Measurements from ENCODE around the gene EPB41L2.
A peak's percentile ranks its signal among the peaks of the same experiment; 100 is the strongest.
"Not testable (repeated sequence)": the region's sequence is repeated elsewhere in the genome, so short reads cannot be mapped to it uniquely, and the experiment has no call there.

EPB41L2 gene

GRCh38 chr6:130935978-130936377 lies 127.1 kb downstream of the EPB41L2 start:
- DNase-seq, result no peak

GRCh38 chr6:130934848-130935585 lies 128.0 kb downstream of the EPB41L2 start:
- DNase-seq, result no peak

- no peak for DNase-seq
Measured at GRCh38 chr6:130933712-130934200, 129.3 kb downstream of the EPB41L2 start.

- no peak for DNase-seq
Measured at GRCh38 chr6:130932921-130933320, 130.1 kb downstream of the EPB41L2 start.

- no peak for DNase-seq
Measured at GRCh38 chr6:130932438-130932837, 130.6 kb downstream of the EPB41L2 start.

- DNase-seq, result no peak
Measured at GRCh38 chr6:130931683-130932082, 131.4 kb downstream of the EPB41L2 start.

GRCh38 chr6:130929036-130929678 lies 133.9 kb downstream of the EPB41L2 start:
- DNase-seq, result no peak

- no peak for DNase-seq
Measured at GRCh38 chr6:130928158-130928912, 134.7 kb downstream of the EPB41L2 start.

GRCh38 chr6:130927305-130927704 lies 135.7 kb downstream of the EPB41L2 start:
- DNase-seq, result peak in 1 of 2 experiments; percentile 22

GRCh38 chr6:130923350-130923749 lies 139.7 kb downstream of the EPB41L2 start:
- no peak for DNase-seq

GRCh38 chr6:130922922-130923321 lies 140.1 kb downstream of the EPB41L2 start:
- no peak for DNase-seq

- no peak for DNase-seq
Measured at GRCh38 chr6:130920969-130921368, 142.1 kb downstream of the EPB41L2 start.

GRCh38 chr6:130918171-130918570 lies 144.9 kb downstream of the EPB41L2 start:
- DNase-seq, result no peak

GRCh38 chr6:130915606-130916005 lies 147.4 kb downstream of the EPB41L2 start:
- not testable (repeated sequence) for DNase-seq

GRCh38 chr6:130913120-130913519 lies 149.9 kb downstream of the EPB41L2 start:
- no peak for DNase-seq

GRCh38 chr6:130912434-130912833 lies 150.6 kb downstream of the EPB41L2 start:
- no peak for DNase-seq

GRCh38 chr6:130908958-130909357 lies 154.1 kb downstream of the EPB41L2 start:
- no peak for DNase-seq

- no peak for DNase-seq
Measured at GRCh38 chr6:130908188-130908587, 154.9 kb downstream of the EPB41L2 start.

GRCh38 chr6:130907687-130908086 lies 155.4 kb downstream of the EPB41L2 start:
- DNase-seq, result no peak

- no peak for DNase-seq
Measured at GRCh38 chr6:130906736-130907381, 156.2 kb downstream of the EPB41L2 start.

GRCh38 chr6:130903602-130904001 lies 159.4 kb downstream of the EPB41L2 start:
- no peak for DNase-seq

GRCh38 chr6:130903007-130903406 lies 160.0 kb downstream of the EPB41L2 start:
- no peak for DNase-seq

- no peak for DNase-seq
Measured at GRCh38 chr6:130900913-130901312, 162.1 kb downstream of the EPB41L2 start.
